ENCODE data around the gene ADAMTS2. TPM values are rescaled to one million over a fixed set of nuclear protein-coding genes. Genes with fewer than 3 reads are reported as not detected.

The ADAMTS2 gene
- total RNA-seq, 1 experiment from 2014 or later = 3.9 TPM

DNA sequence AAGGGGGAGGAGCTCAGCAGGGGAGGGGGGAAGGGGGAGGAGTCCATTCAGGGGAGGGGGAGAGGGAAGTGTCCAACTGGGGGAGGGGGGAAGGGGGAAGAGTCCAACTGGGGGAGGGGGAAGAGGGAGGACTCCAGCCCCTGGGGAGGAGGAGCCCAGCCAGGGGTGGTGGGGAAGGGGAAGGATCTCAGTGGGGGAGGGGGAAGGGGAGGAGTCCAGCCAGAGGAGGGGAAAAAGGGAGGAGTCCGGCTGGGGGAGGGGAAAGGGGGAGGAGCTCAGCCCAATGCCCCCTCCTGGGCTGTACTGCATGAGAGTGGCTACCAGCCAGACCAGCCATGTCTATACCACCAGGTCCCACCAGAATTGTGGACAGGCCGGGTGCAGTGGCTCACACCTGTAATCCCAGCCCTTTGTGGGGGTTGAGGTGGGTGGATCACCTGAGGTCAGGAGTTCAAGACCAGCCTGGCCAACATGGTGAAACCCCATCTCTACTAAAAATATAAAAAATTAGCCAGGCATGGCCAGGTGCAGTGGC is 30.6 kb upstream of the ADAMTS2 start:
- TF ChIP-seq CBX3 (IDR thresholded peaks at IDR 0.05; ENCODE audit: low read depth) (no peak), ZNF274 (IDR thresholded peaks at IDR 0.05; ENCODE audit: low read depth, low read length) (no peak), ZFX (IDR thresholded peaks at IDR 0.05) (no peak), EZH2phosphoT487 (IDR thresholded peaks at IDR 0.05; ENCODE audit: borderline replicate concordance) (no peak), FOSL1 (IDR thresholded peaks at IDR 0.05; ENCODE audit: low read depth) (no peak)
- TF ChIP-seq, protein P1, sequence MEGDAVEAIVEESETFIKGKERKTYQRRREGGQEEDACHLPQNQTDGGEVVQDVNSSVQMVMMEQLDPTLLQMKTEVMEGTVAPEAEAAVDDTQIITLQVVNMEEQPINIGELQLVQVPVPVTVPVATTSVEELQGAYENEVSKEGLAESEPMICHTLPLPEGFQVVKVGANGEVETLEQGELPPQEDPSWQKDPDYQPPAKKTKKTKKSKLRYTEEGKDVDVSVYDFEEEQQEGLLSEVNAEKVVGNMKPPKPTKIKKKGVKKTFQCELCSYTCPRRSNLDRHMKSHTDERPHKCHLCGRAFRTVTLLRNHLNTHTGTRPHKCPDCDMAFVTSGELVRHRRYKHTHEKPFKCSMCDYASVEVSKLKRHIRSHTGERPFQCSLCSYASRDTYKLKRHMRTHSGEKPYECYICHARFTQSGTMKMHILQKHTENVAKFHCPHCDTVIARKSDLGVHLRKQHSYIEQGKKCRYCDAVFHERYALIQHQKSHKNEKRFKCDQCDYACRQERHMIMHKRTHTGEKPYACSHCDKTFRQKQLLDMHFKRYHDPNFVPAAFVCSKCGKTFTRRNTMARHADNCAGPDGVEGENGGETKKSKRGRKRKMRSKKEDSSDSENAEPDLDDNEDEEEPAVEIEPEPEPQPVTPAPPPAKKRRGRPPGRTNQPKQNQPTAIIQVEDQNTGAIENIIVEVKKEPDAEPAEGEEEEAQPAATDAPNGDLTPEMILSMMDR (IDR thresholded peaks at IDR 0.05 in 2 of 3, conservative IDR thresholded peaks at IDR 0.05 in 1 of 3; ENCODE audit: borderline replicate concordance in 1 of 3, insufficient read depth in 1 of 3, low read depth in 2 of 3, low read length in 2 of 3) = no peak
- BruUV-seq (replicated peaks) = no TSS peak
- Histone ChIP-seq H3K4me3 (replicated peaks in 1 of 2; ENCODE audit: low read depth in 1 of 2, low read length in 2 of 2) (no peak overlapping the region), H2AFZ (ENCODE audit: low read depth, low read length, poor library complexity, severe bottlenecking) (no peak overlapping the region), H3K4me2 (ENCODE audit: low read length) (no peak overlapping the region), H3K36me3 (ENCODE audit: control insufficient read depth in 1 of 2, insufficient read depth in 2 of 2, low read length in 2 of 2) (no peaks in the 10 kb centered on the region), H3K27me3 (ENCODE audit: insufficient read depth, low read length) (no peaks in the 10 kb centered on the region), H4K20me1 (ENCODE audit: insufficient read depth) (no peaks in the 10 kb centered on the region), H3K9ac (ENCODE audit: low read length) (no peak overlapping the region), H3K79me2 (ENCODE audit: insufficient read depth, low read length) (no peaks in the 10 kb centered on the region), H3K9me3 (ENCODE audit: control insufficient read depth in 1 of 2, insufficient read depth in 1 of 2, low read depth in 1 of 2, low read length in 2 of 2) (no peaks in the 10 kb centered on the region), H3K4me1 (ENCODE audit: control insufficient read depth in 1 of 2, insufficient read depth in 2 of 2, low read length in 2 of 2) (no peaks in the 10 kb centered on the region), H3K9me2 (ENCODE audit: insufficient read depth) (no peaks in the 10 kb centered on the region), H3K27ac (ENCODE audit: low read depth, low read length) (no peak overlapping the region)
- DNase-seq (ENCODE audit: low read depth, low spot score) = no peak
- ChIA-PET RAD21 (ENCODE audit: low non-redundant PET in 1 of 2, low total read pairs in 2 of 2, uncharacterized antibody in 2 of 2, unreplicated experiment in 2 of 2) (no interaction called here), POLR2A (no interaction called here), CTCF (no interaction called here)
- no peak for ATAC-seq
- intact Hi-C loops (cut with micrococcal nuclease) = no loop called here

DNA sequence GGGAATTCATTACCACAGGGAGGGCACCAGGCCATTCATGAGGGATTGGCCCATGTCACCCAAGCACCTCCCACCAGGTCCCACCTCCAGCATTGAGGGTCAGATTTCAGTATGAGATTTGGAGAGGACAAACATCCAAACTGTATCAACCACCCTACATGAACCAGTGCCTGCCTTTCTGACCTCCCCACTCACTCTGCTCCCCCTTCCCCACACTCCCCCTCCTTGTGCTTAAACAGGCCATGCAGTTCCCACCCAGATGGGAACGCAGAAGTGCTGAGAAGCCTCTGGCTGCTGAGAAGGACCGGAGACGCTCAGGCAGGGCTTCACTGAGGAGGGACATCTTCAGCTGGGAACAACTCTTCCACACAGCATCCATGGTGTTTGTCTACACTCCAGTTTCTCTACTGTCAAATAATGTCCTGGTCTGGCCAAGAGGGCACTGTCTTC is 30.0 kb upstream of the ADAMTS2 start:
- no peaks in the 10 kb centered on the region for H3K4me1 ChIP-seq (ENCODE audit: control insufficient read depth in 1 of 2, insufficient read depth in 2 of 2, low read length in 2 of 2)
- POLR2A ChIA-PET = interaction anchor here (0.6 kb wide), 1 partner anchor 22 kb away, joined by 3 read pairs; no protein-coding TSS in a partner anchor
- TF ChIP-seq RAD21 (IDR thresholded peaks at IDR 0.05; ENCODE audit: low read depth) (no peak), EZH2 (IDR thresholded peaks at IDR 0.05) (no peak), CEBPB (IDR thresholded peaks at IDR 0.05; ENCODE audit: low read depth) (no peak), SIN3A (IDR thresholded peaks at IDR 0.05; ENCODE audit: low read depth) (no peak), EGR1 (IDR thresholded peaks at IDR 0.05; ENCODE audit: low read depth) (no peak)
- TF ChIP-seq, protein P1 (IDR thresholded peaks at IDR 0.05 in 2 of 3, conservative IDR thresholded peaks at IDR 0.05 in 1 of 3; ENCODE audit: borderline replicate concordance in 1 of 3, insufficient read depth in 1 of 3, low read depth in 2 of 3, low read length in 2 of 3) = no peak
- TF ChIP-seq, protein P2, sequence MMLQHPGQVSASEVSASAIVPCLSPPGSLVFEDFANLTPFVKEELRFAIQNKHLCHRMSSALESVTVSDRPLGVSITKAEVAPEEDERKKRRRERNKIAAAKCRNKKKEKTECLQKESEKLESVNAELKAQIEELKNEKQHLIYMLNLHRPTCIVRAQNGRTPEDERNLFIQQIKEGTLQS (IDR thresholded peaks at IDR 0.05) = no peak
- TF ChIP-seq, protein P3, sequence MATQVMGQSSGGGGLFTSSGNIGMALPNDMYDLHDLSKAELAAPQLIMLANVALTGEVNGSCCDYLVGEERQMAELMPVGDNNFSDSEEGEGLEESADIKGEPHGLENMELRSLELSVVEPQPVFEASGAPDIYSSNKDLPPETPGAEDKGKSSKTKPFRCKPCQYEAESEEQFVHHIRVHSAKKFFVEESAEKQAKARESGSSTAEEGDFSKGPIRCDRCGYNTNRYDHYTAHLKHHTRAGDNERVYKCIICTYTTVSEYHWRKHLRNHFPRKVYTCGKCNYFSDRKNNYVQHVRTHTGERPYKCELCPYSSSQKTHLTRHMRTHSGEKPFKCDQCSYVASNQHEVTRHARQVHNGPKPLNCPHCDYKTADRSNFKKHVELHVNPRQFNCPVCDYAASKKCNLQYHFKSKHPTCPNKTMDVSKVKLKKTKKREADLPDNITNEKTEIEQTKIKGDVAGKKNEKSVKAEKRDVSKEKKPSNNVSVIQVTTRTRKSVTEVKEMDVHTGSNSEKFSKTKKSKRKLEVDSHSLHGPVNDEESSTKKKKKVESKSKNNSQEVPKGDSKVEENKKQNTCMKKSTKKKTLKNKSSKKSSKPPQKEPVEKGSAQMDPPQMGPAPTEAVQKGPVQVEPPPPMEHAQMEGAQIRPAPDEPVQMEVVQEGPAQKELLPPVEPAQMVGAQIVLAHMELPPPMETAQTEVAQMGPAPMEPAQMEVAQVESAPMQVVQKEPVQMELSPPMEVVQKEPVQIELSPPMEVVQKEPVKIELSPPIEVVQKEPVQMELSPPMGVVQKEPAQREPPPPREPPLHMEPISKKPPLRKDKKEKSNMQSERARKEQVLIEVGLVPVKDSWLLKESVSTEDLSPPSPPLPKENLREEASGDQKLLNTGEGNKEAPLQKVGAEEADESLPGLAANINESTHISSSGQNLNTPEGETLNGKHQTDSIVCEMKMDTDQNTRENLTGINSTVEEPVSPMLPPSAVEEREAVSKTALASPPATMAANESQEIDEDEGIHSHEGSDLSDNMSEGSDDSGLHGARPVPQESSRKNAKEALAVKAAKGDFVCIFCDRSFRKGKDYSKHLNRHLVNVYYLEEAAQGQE (IDR thresholded peaks at IDR 0.05; ENCODE audit: low read depth) = no peak

More for the DNA sequence above, 30.0 kb upstream of the ADAMTS2 start:
- intact Hi-C loops (cut with micrococcal nuclease) = no loop called here
- no peaks in the 10 kb centered on the region for H3K79me2 ChIP-seq (ENCODE audit: insufficient read depth, low read length)
- no peak for DNase-seq (ENCODE audit: low read depth, low spot score)
- no peaks in the 10 kb centered on the region for H4K20me1 ChIP-seq (ENCODE audit: insufficient read depth)
- H3K27ac ChIP-seq (ENCODE audit: low read depth, low read length) = no peak overlapping the region
- BruUV-seq (replicated peaks) = no TSS peak
- no peaks in the 10 kb centered on the region for H3K27me3 ChIP-seq (ENCODE audit: insufficient read depth, low read length)
- ChIA-PET RAD21 (ENCODE audit: low non-redundant PET in 1 of 2, low total read pairs in 2 of 2, uncharacterized antibody in 2 of 2, unreplicated experiment in 2 of 2) (no interaction called here), CTCF (no interaction called here)
- H3K4me2 ChIP-seq (ENCODE audit: low read length) = no peak overlapping the region
- H3K9me3 ChIP-seq (ENCODE audit: control insufficient read depth in 1 of 2, insufficient read depth in 1 of 2, low read depth in 1 of 2, low read length in 2 of 2) = no peaks in the 10 kb centered on the region
- no peak for ATAC-seq
- H2AFZ ChIP-seq (ENCODE audit: low read depth, low read length, poor library complexity, severe bottlenecking) = no peak overlapping the region
- no peak overlapping the region for H3K4me3 ChIP-seq (replicated peaks in 1 of 2; ENCODE audit: low read depth in 1 of 2, low read length in 2 of 2)
- H3K9me2 ChIP-seq (ENCODE audit: insufficient read depth) = no peaks in the 10 kb centered on the region
- H3K9ac ChIP-seq (ENCODE audit: low read length) = no peak overlapping the region
- no peaks in the 10 kb centered on the region for H3K36me3 ChIP-seq (ENCODE audit: control insufficient read depth in 1 of 2, insufficient read depth in 2 of 2, low read length in 2 of 2)

Measured in HCT116 (cell line).